Measurements from ENCODE around the gene INPP5J.
A peak's percentile ranks its signal among the peaks of the same experiment; 100 is the strongest.

The INPP5J gene

GRCh38 chr22:31126128-31126868 is 3.5 kb downstream of the INPP5J start:
- no peak for DNase-seq

GRCh38 chr22:31126869-31127175 is 4.1 kb downstream of the INPP5J start:
- DNase-seq, result no peak

- no peak for DNase-seq
These were observed 4.5 kb downstream of the INPP5J start for GRCh38 chr22:31127181-31127772.

- DNase-seq, result no peak
These were observed 5.4 kb downstream of the INPP5J start for GRCh38 chr22:31128156-31128555.

GRCh38 chr22:31130873-31131272 is 8.1 kb downstream of the INPP5J start:
- DNase-seq, result no peak

- no peak for DNase-seq
These were observed 11.1 kb downstream of the INPP5J start for GRCh38 chr22:31133911-31134310.

GRCh38 chr22:31134688-31135087 is 11.9 kb downstream of the INPP5J start:
- DNase-seq, result no peak

GRCh38 chr22:31135706-31136105 is 12.9 kb downstream of the INPP5J start:
- DNase-seq, result no peak

GRCh38 chr22:31136155-31136554 is 13.4 kb downstream of the INPP5J start:
- DNase-seq, result no peak

GRCh38 chr22:31136711-31137110 is 13.9 kb downstream of the INPP5J start:
- no peak for DNase-seq

GRCh38 chr22:31137721-31138120 is 15.0 kb downstream of the INPP5J start:
- DNase-seq, result no peak

GRCh38 chr22:31138126-31138525 is 15.4 kb downstream of the INPP5J start:
- DNase-seq, result no peak

GRCh38 chr22:31139066-31139465 is 16.3 kb downstream of the INPP5J start:
- no peak for DNase-seq

GRCh38 chr22:31139866-31140716 is 17.3 kb downstream of the INPP5J start, which contains the start of gene PLA2G3:
Gene PLA2G3, minus strand, starts transcription at chr22:31140508. Its CDS starts 154 bp downstream, at chr22:31140354.
- DNase-seq, result peak; percentile 42

- DNase-seq, result no peak
These were observed 18.0 kb downstream of the INPP5J start for GRCh38 chr22:31140746-31141145.

- DNase-seq, result no peak
These were observed 18.8 kb downstream of the INPP5J start for GRCh38 chr22:31141551-31141950.

- DNase-seq, result no peak
These were observed 19.5 kb downstream of the INPP5J start for GRCh38 chr22:31142285-31142684.

- DNase-seq, result no peak
These were observed 20.3 kb downstream of the INPP5J start for GRCh38 chr22:31143038-31143437.

- no peak for DNase-seq
These were observed 20.8 kb downstream of the INPP5J start for GRCh38 chr22:31143537-31143936.

GRCh38 chr22:31144223-31144622 is 21.5 kb downstream of the INPP5J start:
- DNase-seq, result no peak

GRCh38 chr22:31148488-31148887 is 25.7 kb downstream of the INPP5J start:
- DNase-seq, result no peak

- DNase-seq, result peak; percentile 82
These were observed 26.3 kb downstream of the INPP5J start for GRCh38 chr22:31148953-31149627.

- DNase-seq, result no peak
These were observed 27.8 kb downstream of the INPP5J start for GRCh38 chr22:31150615-31151014.

Measured in fibroblast of skin of scalp (primary cell).